Stimulated activated CD4-positive, alpha-beta T cell treated with anti-CD3 and anti-CD28 coated beads, Interleukin-12 subunit alpha, Interleukin-12 subunit beta, amount 100 ng/mL, for 24 hours (primary cell): Measurements from ENCODE around the gene RTP1.
"Not testable (repeated sequence)": the region's sequence is repeated elsewhere in the genome, so short reads cannot be mapped to it uniquely, and the experiment has no call there.

Experiments
- DNase-seq, 2 experiments: peaks; one replicate each; pipeline ENCODE4 v3.0.0-alpha.2; 2020; ENCODE audit warnings: low read depth in 2 of 2

The RTP1 gene

DNA sequence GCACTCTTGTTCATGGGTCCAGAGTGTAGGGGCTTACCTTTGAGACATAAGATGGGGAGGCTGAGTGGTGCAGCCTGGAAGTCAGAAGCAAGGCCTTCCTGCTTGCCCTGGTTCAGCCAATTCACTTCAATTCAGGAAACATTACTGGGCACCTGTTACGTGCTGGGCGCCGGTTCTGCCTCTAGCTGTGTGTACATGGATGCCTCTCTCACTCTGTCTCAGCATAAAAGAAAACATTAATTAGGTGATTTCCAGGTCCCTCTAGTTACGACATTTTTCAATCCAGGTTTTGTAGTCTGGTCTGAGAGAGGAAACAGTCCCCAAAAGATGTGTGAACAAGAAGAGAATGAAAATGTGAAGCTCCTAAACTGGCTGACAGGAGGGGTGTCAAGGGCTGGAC lies 1.2 kb downstream of the RTP1 start:
- no peak for DNase-seq

GRCh38 chr3:187199463-187200050 lies 2.3 kb downstream of the RTP1 start:
- DNase-seq, result not testable (repeated sequence)

- no peak for DNase-seq
These were observed 8.4 kb downstream of the RTP1 start for GRCh38 chr3:187205683-187206082.

DNA sequence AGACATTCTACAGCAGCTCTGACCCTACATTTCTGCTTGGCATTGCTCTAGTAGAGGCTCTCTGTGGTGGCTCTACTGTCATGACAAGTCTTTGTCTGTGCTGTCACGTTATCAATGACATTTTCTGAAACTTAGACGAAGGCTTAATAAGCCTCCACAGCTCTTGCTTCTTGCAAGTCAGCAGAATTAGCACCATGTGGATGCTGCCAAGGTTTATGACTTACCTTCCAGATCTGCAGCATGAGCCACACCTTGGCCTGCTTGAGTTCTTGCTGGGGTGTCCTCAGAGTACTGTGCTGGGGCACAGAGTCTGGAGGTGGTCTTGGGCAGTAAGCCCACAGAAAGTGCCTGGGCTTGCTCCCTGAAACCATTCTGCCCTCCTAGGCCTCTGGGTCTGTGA lies 9.8 kb downstream of the RTP1 start:
- DNase-seq, result no peak

DNA sequence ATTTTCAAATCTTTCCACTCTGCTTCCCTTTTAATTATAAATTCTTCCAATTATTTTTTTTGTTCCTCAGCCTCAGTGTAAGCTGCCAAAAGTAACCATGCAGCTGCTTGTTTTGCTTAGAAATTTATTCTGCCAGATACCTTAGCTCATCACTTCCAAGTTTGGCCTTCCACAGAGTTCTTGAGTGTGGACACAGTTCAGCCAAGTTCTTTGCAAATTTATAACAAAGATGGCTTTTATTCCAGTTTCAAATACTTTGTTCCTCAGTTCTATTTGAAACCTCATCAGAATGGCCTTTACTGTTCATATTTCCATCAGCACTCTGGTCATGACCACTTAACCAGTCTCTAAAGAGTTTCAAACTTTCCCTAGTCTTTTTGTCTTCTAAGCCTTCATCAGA lies 10.3 kb downstream of the RTP1 start:
- no peak for DNase-seq

- no peak for DNase-seq
These were observed 10.9 kb downstream of the RTP1 start for GRCh38 chr3:187208159-187208558.

- no peak for DNase-seq
These were observed 12.2 kb downstream of the RTP1 start for GRCh38 chr3:187209491-187209890.

DNA sequence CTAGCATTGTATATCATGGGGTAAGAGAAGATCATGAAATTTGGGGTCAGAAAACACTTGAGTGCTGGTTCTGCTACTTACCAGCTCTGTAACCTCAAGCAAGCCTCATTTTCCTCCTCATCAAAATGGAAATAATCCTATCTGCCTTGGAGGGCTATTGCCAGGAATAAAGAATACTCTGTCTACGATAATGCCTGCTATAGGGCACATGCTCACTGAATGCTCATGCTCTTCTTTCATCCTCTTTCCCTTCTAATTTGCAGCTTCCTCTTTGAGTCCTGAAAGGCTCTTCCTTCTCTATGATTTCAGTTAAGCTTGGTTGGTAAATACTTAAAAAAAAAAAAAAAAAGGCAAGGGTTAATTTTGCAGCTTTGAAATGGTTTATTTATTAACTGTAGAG lies 12.8 kb downstream of the RTP1 start:
- no peak for DNase-seq

DNA sequence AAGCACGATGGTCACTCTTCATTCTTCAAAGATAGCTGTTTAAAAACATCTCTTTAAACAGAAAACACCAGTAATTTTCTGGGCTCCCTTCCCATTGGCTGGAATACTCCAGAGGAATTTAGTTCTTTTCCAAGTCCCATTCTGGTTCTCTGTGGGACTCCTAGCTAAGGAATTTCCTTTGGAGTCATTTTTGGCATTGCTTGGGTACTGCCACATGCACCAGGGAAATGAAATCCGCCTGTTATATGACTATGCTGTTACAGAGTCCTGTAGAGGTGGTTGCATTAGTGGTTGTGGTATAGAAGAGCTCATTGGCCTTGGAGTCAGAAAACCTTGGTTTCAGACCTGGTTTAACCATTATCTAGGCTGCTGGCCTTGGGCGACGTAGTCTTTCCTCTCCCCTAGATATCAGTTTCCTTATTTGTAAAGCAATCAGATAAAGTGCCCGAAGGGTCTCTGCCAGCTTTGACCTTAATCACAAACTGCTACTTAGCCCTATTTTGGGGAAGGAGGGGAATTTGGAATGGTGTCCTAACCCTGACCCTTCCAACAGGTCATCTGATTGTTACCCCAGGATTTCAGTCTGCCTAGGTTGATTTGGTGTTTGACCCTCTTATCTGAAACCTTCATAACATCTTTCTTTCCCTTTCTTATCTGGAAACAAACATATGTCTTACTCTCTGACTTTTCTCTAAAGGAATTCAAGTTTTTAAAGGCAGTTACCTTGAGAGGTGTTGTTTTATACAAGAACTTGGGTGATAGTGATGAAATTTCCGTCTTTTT lies 13.4 kb downstream of the RTP1 start:
- DNase-seq, result no peak

DNA sequence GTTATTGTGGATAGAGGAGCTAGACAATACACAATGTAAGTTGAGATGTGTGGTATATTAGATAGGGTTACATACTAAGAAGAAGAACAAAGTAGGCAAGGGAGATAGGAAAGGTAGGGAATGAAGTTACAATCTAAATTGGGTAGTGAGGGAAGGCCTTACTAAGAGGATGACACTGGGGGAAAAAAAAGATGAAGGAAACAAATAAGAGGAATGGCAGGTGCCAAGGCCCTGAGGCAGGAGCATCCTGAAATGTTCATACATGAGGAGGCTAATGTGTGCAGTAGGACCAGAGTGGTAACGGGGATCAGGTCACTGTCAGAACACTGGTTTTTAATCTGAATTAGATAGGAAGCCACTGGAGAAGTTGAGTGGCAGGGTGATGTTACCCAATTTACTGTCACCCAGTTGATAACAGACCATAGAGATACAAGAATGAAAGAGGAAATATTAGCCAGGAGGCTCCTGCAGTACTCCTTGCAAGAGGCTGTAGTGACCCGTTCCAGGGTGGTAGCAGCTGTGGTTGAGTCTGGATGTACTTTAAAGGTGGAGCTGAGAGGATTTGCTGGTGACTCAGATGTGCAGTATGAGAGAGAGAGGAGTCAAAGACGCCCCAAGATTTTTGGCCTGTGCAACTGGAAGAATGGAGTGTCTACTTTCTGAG lies 14.4 kb downstream of the RTP1 start:
- no peak for DNase-seq

DNA sequence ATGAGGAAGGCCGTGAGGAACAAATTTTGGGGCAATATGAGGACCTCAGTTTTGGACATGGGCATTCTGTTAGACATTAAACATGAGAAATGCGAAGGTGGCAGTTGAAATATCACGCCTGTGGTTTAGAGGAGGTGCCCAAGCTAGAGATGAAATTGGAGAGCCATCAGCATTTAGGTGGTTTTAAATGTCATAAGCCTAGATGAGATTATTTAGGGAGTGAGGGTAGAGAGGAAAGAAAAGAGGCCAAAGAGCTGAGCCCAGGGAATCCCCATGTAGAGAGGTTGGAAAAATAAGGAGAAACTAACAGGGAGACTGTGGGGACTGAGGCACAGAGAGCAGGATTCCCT lies 14.9 kb downstream of the RTP1 start:
- no peak for DNase-seq

- no peak for DNase-seq
These were observed 15.4 kb downstream of the RTP1 start for GRCh38 chr3:187212705-187213104.

DNA sequence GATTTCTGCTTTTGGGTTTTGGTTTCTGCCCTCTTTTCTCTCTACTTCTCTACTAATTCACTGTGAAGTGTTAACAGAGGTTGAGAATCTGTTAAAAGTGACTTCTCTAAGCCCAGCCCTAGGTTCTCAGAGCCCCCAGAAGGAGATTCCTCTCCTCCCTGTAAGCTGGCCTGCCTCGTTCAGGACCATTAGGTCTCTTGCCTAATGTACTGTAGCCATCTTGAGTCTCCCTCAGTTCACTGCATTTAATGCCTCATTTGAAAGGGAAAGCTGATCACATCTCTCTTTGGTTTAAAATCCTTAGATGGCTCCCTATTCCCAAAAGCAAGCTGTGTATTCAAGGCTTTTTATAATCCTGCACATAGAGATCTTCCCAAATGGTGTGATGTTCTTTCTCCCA lies 16.3 kb downstream of the RTP1 start:
- DNase-seq, result no peak

DNA sequence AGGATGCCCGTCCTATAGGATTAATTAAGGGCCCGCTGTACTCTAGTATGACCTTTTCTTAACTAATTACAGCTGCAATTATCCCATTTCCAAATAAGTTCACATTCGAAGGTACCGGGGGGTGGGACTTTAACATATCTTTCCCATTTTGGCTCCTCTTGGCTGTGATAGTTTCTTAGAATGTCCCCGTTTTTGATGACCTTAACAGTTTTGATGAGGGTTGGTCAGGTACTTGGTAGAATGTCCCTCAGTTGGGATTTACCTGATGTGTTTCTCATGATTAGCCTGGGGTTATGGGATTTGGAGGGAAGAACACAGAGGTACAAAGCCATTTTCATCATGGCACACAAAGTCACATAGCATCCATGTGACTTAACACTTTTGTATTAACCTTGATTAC lies 18.2 kb downstream of the RTP1 start:
- DNase-seq, result no peak

- DNase-seq, result no peak
These were observed 25.5 kb downstream of the RTP1 start for GRCh38 chr3:187222801-187223200.

- DNase-seq, result no peak
These were observed 26.5 kb downstream of the RTP1 start for GRCh38 chr3:187223799-187224198.

DNA sequence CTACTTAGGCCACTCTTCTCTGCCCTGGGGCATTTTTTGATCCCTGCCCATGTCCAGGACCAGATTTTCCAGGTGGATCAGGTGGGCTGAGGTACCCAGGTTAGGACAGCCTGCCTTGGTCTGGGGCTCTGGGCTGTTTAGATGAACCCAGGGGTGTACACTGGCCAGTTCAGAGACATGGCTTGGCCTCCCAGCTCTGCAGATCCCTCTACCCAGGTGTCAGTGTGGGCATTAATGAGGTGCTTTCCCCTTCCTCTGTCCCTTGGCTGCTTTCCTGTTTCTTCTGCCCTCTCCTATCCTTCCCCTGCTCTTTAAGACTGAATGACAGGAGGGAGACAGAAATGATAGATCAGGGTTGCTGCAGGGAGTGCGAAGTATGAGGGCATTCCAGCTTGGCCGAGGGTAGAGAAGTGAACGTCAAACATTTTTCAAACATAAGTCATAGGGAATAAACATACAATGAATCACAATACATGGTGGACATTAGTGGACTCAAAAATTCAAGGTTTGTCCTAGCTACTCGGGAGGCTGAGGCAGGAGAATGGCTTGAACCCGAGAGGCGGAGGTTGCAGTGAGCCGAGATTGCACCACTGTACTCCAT lies 30.5 kb downstream of the RTP1 start:
- DNase-seq, result no peak

DNA sequence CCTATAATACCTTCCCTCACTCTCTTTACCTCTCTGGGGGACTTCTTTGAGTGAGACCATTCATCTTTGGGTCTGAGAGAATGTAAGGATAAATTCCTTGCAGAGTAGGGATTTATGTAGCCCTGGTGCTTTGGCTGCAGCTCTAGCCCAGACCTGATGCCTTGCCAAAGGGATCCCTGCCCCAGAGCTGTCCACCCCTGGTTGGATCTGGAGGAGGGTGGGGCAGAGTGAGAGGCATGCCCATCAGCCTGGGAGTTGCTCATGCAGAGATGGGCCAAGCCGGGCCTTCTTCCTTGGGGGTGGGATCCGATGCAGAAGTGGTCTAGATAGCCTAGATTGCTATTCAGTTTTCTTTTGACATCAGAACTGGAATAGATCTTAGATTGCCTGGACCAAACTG lies 31.5 kb downstream of the RTP1 start:
- DNase-seq, result no peak

GRCh38 chr3:187230011-187230410 lies 32.7 kb downstream of the RTP1 start:
- no peak for DNase-seq

DNA sequence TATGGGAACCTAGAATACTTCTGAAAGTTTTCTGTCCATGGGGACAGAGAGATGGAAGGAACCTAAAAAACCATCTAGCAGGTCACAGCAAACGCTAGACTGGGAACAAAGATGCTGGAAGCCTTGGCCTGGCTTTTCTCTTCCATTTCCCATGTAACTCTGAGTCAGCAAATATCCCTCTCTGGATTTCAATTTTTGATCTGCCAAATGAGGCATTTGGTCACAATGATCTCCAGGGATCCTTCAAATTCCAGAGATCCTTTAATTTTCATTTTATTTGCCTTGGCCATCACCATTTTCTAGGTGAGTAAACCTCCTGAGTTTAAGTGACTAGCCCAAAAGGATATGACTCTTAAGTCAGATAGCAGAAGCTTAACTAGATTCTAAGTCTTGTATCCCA lies 39.7 kb downstream of the RTP1 start:
- no peak for DNase-seq

- no peak for DNase-seq
These were observed 40.5 kb downstream of the RTP1 start for GRCh38 chr3:187237741-187238140.

GRCh38 chr3:187238239-187238638 lies 41.0 kb downstream of the RTP1 start:
- DNase-seq, result no peak

DNA sequence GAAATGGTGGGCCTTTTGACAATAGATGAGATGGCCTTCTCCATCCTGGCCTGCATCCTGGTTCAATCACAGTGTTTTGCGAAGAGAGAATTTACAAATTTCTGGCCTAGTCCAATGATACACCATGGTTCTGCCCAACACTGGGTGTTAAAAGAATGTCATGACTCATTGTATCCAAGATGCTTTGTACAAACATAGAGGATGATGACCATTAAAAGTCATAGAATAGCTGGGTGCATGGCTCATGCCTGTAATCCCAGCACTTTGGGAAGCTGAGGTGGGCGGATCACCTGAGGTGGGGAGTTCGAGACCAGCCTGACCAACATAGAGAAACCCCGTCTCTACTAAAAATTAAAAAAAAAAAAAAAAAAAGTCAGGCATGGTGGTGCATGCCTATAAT lies 41.5 kb downstream of the RTP1 start:
- DNase-seq, result not testable (repeated sequence)
